Activated effector memory CD4-positive, alpha-beta T cell treated with anti-CD3 and anti-CD28 coated beads, Interleukin-2, amount 50 U/mL, for 16 hours (primary cell): ENCODE data around the gene CLTB.

ENCODE experiments used
- DNase-seq: peaks from one replicate; pipeline ENCODE4 v3.0.0-alpha.2; 2020

Gene CLTB

DNA sequence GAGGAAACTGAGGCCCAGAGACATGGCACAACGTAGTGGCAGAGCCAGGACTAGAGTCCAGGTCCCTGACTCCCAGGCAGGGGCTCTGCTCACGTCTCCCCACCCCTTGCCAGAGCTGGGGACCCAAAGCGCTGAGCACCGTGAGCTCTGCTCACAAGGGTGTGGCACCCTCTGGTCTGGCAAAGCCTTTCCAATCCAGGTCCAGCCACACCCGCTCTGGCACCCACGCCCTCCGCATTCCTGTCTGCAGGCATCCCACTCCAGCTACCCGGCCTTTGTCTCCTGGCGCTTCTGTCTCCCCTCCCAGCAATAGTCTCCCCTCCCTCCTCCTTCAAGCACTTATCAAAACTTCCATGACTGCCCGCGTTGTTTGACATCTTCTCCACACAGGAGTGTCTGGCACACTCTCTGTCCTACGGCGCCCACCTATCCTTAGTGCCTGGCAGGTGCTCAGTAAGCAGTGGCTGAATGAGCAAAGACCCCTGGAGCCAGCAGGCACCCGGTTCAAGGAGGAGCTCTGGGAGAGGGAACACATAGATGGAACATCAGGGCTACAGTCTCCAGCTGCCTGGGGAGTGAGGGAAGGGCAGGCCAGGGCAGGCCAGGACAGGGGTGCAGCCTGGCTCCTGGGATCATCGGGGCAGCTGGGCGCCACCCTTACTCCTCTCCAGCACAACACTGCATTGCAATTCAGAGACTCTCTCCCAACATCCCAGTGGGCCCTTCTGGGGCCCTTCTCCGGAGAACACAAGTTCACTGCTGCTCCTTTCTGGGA is 15.8 kb downstream of the CLTB start:
- DNase-seq = no peak

DNA sequence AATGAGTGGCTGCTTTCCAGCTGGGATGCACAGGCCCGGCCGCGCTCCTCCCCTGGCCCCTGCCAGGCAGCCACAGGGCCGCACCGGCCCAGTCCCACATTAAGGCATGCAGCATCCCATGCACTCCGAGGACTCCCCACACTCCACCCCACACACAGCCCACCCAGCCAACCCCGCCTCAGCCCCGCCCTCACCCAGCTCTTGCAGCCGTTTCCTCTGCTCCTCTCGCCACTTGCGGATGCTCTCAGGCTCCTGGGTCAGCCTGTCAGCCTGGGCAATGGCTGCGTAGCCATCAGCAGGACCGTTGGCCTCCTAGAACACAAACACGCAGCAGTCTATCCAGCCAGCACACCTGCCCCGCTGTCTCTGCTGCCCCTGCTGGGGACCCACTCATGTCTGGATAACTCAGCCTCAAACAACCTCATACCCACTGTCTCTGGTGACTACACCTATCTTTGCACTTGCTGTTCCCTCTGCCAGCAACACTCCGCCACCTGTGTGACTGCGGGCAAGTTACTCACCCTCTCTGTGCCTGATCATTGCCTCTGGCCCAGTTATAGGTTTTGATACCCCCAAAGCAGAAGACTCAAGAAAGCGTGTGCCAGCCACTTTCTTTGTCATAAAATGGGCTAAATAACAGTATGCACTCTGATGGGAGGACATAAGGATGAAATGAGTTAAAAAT is 18.5 kb downstream of the CLTB start:
- DNase-seq = no peak

DNA sequence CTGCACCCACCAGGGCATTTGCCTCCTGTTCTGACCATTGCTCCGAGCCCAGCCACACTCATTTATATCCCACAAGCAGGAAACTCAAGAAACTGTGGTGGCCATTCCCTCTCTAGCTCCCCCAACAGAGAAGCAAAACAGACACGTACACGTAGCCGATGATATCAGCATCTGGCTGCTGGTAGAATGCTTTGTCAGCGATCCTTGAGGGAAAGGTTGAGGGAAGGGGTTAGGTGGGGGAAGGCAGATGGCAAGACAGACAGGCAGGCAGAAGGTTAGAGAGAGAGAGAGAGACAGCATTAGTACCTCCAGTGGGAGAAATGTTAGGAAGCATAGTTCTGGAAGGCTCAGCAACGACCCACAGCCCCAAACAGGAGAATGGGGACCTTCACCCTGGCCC is 20.0 kb downstream of the CLTB start:
- no peak for DNase-seq

DNA sequence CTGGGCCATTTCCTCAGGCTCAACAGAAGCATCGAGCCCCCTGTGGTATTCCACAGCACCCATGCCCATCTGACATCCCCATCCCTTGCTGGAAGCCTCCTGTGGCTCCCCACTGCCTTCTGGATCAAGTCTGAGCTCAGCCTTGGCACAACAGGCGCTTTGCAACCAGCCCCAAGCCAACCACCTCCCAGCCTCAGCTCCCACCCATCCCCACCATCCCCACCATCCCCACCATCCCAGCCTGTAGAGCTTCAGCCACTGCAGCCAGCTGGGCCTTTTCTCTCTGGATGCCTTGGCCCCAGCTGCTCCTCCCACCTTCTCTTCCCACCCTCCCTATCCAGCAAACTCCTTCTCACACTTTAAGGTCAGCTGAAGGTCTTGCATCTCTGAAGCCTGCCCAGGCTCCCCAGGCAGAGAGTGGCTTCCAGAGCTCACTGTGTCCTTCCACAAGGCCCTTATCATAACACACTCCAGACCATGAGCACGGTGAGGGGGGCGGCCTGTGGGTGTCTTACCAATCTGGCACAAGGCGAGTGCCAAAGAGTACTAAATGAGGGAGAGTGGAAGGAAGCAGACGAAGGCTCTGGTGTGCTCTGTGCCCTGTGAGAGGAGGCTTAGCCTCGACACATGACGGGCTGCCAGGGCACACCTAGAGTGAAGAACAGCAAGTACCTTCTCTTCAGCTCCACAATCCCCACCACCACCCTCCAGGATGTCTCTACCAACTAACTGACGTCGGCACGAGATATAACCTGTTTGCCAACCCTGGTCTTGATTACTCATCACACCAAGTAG is 21.3 kb downstream of the CLTB start:
- DNase-seq = no peak

DNA sequence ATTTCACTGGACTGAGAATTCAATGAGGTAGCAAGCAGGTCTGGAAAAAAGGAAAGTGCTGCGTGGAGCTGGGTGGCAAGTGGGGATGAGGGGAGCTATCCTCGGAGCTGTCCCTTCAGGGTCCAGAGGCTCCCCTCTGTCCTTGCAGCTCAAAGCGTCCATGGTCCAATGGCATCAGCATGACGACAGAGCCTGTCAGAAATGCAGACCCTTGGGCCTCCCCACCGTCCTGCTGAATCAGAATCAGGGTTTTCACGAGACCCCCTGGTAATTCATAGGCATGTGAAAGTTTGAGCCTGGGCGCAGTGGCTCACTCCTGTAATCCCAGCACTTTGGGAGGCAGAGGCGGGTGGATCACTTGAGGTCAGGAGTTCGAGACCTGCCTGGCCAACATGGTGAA is 22.2 kb downstream of the CLTB start:
- no peak for DNase-seq

DNA sequence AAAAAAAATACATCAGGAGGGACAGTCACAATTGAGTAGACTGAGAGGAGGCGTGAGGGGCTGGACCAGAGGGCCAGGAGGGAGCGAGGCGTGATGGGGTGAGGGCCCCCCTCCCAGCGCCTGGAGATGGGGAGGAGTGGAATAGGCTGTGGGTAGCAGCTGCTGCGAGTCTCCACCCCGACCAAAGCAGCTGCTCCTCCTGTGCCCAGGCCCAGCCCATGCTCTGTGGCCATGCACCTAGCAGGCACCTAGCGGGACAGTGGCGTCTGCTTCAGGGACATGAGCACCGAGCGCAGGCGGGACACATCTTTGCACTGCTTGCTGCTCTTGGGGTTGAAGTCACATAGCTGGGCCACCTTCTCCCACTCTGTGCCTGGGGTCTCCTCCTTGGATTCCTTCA is 23.8 kb downstream of the CLTB start:
- no peak for DNase-seq

DNA sequence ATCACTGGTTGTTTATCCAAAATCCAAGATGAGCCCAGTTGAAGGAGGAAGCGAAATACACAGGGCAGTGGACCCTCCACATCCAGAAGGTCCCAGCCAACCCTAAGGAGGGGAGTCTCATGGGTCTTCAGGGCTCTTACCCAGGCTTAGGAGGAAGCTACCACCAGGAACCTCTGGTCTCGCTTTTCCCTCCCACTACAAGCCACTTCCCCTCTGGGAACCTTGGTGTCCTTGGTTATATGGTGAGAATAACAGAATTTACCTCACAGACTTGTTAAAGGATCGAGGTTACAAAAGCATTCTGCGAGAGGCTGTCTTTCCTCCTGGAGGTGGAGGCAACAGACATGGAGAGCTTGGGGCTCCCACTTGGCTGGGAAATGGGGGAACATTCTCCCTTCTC is 24.3 kb downstream of the CLTB start:
- no peak for DNase-seq

DNA sequence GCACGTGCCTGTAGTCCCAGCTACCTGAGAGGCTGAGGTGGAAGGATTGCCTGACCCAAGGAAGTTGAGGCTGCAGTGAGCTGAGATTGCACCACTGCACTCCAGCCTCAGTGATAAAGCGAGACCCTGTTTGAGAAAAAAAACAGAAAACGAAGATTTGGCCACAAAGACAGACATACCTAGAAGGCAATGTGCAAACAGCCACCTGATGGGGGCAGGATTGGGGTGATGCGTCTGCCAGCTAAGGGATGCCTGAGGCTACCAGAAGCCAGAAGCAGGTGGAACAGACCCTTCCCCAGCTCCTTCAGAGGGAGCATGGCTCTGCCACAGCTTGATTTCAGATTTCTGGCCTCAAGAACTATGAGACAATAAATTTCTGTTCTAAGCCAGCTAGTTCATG is 24.9 kb downstream of the CLTB start:
- no peak for DNase-seq

DNA sequence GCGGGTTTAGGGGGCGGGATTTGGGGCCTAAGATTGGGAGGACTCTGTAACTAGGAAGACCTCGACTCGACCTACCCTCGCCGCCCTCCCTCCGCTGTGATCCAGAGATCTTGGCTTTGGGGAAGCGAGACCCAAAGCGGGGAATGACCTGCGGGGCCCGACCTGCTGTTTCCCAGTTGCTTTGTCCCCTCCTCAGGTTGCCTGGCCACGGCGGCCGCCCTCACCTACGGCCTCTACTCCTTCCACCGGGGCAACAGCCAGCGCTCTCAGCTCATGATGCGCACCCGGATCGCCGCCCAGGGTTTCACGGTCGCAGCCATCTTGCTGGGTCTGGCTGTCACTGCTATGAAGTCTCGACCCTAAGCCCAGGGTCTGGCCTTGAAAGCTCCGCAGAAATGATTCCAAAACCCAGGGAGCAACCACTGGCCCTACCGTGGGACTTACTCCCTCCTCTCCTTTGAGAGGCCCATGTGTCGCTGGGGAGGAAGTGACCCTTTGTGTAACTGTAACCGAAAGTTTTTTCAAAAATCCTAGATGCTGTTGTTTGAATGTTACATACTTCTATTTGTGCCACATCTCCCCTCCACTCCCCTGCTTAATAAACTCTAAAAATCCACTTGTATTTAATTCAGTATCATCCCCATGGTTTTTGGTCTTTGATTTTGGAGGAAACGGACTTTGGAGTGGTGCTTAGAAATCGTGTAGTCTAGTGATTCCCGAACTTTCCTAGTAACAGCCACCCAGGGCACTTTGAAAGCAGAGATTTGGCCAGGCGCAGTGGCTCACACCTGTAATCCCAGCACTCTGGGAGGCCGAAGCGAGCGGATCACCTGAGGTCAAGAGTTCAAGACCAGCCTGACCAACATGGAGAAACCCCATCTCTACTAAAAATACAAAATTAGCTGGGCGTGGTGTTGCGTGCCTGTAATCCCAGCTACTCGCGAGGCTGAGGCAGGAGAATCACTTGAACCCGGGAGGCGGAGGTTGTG is 26.9 kb downstream of the CLTB start:
- no peak for DNase-seq

DNA sequence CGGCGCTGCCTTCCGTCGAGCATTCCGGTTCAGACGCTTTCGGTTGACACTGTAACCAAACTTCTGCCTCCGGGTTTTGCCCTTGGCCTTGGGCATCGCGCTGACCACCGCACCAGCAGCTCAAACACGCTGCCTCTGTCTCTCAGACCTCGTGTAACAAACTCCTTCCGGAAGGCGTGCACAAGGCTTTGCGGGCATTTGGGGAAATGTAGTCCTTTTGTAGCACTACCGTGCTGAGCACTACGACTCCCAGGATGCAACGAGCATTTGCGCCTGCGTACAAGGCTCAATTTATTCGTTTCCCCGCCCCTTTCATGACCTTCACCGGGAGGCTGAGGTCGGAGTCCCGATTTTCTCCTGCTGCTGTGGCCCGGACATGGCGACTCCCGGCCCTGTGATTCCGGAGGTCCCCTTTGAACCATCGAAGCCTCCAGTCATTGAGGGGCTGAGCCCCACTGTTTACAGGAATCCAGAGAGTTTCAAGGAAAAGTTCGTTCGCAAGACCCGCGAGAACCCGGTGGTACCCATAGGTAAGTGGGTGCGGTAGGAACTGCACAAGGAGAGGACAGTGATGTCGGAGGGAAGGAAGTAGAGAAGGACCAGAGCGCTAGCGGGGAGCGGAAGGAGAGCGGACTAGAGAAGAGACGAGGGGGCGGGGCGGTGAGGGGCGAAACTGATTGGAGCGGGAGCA is 27.8 kb downstream of the CLTB start, which contains the start of the genes HIGD2A and NOP16:
Gene HIGD2A, plus strand, starts transcription at position 308 of the 691 bp plus-strand sequence. Its CDS starts 69 bp downstream, at position 377.
Gene NOP16, minus strand, starts transcription at position 155 of the 691 bp plus-strand sequence. Its CDS starts 59 bp downstream, at position 96.
- peak; percentile 99 for DNase-seq

DNA sequence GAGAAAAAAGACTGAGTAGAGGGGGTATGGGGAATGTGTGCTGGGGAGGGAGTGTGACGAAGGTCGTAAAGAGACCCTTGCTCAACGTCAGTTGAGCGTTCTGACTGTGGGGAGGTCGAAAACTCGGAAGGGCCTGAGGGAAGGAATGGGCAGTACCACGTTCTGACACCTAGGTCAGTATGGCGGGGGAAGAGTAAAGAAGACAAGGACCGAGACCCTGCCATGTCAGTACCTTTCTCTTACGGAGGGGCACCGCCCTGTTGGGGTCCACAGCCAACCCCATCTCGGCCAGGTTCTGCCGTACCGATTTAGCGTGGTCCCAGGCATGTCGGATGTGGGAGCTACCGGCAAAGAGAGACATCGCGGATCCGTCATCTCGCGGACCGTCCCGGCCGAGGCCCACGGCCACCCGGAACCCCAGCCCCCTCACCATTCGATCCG is 28.3 kb downstream of the CLTB start:
- DNase-seq = no peak

DNA sequence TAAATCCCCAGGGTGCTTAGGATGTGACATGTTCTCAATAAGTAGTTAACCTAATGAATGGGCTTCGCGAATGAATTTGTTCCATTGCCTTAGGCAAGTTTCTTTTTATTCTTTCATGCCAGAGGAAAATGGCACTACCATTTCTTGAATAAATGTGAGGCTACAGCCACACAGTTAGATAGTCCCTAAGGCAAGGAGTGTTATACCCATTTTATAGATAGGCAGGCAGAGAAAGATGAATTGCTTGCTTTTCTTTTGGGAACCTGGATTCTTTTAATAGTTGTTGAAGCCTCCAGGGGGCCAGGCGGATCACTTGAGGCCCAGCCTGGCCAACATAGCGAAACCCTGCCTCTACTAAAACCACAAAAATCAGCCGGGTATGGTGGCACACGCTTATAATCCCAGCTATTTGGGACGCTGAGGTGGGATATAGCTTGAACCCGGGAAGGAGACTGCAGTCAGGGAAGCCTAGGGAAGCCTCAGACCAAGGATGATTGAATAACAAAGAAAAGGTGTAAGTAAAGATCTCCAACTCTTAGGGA is 28.9 kb downstream of the CLTB start:
- no peak for DNase-seq

DNA sequence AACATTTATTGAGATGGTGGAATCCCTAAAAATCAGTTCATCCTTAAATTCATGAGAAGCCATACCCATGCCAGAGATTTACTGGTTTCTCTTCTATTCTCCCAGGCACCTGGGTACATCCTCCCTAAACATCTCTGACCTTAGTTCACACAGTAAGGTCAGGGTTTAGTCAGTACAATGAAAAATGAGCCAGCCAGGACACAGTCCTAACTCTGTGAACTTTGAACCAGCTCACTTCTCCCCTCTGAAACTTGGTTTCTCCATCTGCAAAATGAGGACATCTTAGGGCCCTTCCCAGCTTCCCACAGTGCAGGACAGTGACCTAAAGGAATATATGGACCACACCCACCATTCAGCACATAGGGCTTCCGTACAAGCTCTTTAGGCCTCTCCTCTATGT is 29.8 kb downstream of the CLTB start:
- DNase-seq = no peak

DNA sequence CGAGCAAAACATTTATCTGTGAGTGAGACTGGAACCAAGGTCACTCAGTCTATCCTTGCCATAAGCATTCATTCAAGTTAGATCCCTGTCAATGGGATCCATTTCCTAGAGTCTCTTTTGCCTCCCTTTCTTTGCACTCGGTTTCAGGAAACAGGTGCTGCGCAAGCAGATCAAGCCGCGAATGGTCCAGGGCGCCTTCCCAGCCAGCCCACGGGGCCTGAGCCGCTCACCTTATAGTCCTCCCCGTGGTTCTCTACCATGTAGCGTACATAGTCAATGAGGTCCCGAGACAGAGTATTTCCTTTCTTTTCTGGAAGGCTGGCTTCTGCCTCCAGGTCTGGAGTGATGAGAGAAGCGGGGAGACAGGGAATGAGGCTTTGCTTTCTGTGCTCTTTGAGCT is 31.3 kb downstream of the CLTB start:
- DNase-seq = no peak

DNA sequence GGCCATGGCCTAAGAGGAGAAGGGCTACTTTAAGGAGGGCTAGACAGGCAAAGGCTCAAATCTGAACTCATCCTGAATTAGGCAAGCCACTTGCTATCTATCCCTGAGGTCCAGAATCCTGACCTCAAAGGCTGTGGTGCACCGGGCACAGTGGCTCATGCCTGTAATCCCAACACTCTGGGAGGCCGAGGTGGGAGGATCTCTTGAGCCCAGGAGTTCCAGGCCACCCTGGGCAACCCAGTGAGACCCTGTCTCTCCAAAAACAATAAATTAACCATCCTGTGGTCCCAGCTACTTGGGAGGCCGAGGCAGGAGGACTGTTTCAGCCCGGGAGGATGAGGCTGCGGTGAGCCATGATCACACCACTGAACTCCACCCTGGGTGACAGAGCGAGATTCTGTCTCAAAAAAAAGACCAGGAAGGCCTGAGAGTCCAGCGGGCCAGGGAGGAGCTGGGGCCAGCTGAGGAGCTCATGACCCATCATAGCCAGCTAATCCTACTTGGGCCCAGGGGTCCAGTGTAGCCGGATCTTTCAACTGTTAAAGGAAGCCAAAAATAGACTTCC is 31.9 kb downstream of the CLTB start:
- no peak for DNase-seq

DNA sequence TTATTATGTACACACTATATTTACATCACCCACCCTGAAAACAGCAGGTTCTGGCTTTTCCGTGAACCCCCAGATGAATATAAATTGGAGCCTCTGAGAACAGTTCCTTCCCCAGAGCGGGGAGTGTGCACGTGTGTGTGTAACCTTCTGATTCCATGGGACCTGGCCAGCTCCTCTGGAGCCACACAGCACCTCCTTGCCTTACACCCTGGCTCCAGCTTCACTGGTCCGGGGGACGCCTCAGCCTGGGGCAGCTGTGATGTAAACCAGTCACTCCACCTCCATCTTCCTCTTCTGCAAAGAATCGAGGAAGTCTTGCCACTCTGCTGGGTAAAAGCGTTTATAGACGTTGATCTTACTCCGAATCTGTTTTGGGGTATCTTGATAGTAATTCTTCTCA is 32.4 kb downstream of the CLTB start:
- no peak for DNase-seq

DNA sequence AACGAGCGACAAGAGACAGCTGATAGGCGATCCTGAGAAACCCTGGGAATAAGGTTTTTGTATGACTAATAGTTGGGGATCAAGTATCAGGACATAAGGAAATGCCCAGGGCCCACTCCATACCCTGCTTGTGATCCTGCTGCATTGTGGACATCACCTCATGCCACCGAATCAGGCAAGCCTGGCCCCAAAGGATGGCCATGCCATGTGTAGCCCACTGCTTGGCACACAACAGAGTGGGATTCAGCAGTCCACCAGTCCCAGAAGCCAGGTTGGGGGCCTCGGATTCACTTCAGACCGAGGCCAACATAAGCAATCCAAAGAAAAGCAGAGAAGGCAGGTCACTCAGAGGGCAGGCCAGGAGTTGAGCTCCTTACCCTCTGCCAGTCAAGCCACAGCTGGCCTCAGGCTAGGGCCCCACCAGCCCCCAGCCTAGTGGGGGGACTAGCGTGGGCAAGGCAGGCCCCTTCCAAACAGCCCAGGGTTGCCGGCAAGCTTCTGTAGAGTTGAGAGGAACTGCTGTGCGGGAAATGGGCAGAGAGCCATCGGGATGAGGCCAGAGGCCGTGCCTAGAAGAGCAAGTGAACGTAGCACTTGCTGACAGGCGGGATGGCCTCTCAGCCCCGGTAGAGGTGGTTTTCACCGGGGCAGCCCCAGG is 33.0 kb downstream of the CLTB start:
- DNase-seq = no peak

DNA sequence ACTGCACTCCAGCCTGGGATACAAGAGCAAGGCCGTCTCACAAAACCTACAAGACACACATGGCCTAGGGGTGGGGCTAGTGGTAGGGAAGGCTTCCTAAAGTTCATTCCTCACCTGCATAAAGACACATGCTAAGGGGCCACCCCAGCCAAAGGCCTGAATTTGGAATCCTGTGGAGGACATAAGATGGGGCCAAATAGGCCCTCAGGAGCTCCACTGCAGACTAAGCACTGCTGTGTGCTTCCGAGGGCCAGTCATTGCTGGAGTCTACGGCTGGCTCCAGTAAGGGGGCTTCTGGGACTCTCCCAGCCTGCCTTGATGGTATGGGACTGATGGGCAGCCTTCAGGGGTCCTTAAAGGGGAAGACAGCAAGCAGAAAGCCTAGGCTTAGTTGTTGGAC is 33.6 kb downstream of the CLTB start:
- no peak for DNase-seq

DNA sequence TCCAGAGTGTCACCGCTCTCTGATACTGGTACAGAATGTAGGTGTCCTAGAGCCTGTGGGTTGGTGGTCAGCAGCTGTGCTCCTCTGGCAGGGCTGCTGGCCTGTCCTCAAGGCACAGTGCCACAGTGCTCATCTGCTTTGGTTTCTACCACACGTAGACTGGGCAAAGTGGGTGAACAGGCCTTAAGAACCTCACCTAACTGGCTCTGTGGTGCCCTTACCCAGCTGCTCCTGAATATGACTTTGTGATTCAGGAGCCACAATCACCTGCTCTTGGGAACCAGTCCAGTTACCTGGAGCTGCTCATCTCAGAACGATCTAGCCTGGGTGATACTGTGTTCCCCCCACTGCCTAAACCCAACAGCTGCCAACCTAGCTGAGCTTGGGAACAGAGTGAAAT is 34.4 kb downstream of the CLTB start:
- DNase-seq = no peak

DNA sequence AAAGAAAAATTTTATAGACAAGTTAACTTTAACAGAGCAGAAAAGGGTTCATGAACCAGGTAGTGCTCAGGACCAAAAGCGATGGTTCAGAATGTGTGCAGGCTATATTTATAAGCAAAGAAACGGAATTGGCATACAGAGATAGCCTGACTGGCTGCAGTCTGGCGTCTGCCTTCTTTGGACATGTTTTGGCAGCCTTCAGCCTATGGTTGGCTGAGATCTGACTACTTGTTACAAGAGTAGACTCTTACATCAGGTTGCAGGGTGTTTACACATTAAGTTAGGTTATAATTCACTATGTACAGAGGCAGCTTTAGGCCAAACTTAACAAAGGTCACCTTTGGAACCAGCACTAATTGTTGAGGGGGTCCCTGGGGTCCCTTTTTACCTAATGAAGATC is 34.9 kb downstream of the CLTB start:
- no peak for DNase-seq
